Gastroesophageal sphincter (tissue), 3 donors: ENCODE data around the gene THBS1.

Experiments
- POLR2AphosphoS5 ChIP-seq: sonication (generic); formaldehyde crosslinking; IDR thresholded peaks from one replicate; pipeline ENCODE4 v1.6.1; 2017; ENCODE audit warnings: antibody characterized with exemption
- TF ChIP-seq, protein P1 (sequence below), 4 experiments: fragments of 200-600 bp in 2 of 4; fragments of 450-650 bp in 2 of 4; sonication (generic) in 1 of 4; IDR thresholded peaks; one replicate each; pipeline ENCODE4 v1.5.1; 2017 to 2019; ENCODE audit warnings: antibody characterized with exemption in 4 of 4, mild to moderate bottlenecking in 2 of 4, moderate library complexity in 2 of 4

DNA sequence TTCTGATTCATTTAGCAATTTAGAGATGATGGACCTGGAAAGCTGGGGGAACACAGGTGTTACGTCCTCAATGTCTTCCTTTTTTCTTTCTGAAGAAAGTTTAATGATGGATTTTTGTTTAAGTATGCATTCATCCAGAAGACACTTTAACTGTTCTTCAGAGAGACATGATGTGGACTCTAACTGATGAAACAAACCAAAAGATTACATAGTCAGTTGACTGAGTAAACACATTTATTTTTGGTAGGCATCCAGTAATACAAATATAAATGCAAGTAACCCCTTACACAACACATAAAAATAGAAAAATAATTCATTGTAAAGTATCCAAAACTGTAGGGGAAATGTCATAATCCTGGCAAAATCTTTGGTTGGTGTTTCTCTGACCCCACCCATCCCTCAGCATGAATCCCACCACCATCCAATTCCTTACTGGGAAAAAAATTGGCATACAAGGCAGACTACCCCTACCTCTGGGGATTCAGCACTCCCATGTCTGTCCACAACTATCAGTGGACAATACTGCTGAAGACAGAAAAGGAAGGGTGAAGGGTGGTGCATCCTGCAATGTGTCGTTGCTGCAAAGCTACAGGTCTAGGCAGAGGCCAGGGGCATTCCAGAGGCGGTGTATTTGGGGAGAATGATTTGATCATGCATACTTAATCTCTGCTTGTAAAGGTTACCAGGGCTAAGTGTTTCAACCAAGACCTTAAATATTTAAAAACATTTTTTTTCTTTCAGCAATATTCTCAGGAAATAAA, 37.4 kb downstream of the THBS1 start:
- no peak for TF ChIP-seq POLR2AphosphoS5
- TF ChIP-seq, protein P1, sequence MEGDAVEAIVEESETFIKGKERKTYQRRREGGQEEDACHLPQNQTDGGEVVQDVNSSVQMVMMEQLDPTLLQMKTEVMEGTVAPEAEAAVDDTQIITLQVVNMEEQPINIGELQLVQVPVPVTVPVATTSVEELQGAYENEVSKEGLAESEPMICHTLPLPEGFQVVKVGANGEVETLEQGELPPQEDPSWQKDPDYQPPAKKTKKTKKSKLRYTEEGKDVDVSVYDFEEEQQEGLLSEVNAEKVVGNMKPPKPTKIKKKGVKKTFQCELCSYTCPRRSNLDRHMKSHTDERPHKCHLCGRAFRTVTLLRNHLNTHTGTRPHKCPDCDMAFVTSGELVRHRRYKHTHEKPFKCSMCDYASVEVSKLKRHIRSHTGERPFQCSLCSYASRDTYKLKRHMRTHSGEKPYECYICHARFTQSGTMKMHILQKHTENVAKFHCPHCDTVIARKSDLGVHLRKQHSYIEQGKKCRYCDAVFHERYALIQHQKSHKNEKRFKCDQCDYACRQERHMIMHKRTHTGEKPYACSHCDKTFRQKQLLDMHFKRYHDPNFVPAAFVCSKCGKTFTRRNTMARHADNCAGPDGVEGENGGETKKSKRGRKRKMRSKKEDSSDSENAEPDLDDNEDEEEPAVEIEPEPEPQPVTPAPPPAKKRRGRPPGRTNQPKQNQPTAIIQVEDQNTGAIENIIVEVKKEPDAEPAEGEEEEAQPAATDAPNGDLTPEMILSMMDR (IDR thresholded peaks at IDR 0.05), result no peak
